ENCODE data around the gene MAD2L2. TPM values are rescaled to one million over a fixed set of nuclear protein-coding genes. Genes with fewer than 3 reads are reported as not detected.

MAD2L2 gene
- total RNA-seq, 1 donor from 2014 or later = 23.0 TPM

GRCh38 chr1:11682799-11683198 lies 1.9 kb upstream of the MAD2L2 start:
- DNase-seq (ENCODE audit: low read depth in 2 of 2) = no peak

GRCh38 chr1:11682287-11682771 lies 1.4 kb upstream of the MAD2L2 start:
- no peak for DNase-seq (ENCODE audit: low read depth in 2 of 2)

GRCh38 chr1:11680270-11681070 lies 478 bp downstream of the MAD2L2 start:
- no peak for DNase-seq (ENCODE audit: low read depth in 2 of 2)

- no peak for DNase-seq (ENCODE audit: low read depth in 2 of 2)
Measured at GRCh38 chr1:11678442-11678841, 2.5 kb downstream of the MAD2L2 start.

DNA sequence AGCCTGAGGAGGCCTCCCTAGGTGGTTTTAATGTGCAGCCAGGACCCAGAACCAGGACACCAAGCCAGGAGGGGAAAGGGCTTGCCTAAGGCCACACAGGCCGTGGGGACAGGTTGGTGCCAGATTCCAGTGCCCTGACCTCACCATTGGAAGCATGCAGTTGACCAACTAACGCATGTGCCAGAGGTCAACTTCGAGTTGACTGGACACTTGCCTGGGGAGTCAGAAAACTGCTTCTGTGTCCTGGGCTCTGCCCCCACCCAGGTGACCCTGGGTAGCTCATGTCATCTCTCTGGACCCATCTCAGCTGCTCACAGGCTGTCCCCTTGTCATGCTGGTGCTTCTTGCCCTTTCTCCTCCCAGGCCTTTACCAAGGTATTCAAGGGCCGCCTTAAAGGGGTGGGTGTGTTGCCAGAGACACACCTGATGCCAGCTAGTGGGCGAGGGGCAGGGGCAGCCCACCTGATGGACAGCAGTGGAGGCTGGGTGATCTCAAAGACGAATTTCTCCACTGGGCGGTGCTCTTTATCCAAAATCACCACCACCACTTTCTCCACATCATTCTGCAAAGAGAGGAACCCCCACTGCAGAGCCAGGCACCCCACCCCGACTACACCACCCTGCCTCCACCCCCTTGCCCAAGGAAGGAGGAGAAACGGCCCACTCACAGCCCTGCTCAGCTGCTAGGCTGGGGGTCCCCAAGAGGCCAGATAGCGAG lies 4.4 kb downstream of the MAD2L2 start:
- no peak for DNase-seq (ENCODE audit: low read depth in 2 of 2)

DNA sequence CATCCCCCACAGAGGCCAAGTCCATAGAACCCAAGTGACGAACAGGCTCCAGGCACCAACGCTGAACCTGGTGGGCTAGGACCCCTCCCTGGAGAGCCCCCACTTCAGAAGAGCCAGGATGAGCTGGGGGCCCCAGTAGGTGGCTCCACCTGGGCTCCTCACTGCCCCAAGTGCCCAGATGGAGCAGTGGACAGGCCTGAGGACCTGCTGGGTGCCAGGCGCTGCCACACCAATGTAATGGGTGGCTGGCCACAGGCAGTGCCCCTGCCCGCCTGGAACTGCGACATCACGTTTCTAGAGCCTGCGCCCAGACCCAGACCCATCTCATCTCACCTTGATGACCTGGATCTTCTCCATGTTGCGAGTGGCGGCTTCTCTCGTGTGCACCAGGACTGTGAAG lies 5.6 kb downstream of the MAD2L2 start:
- no peak for DNase-seq (ENCODE audit: low read depth in 2 of 2)

GRCh38 chr1:11674488-11674887 lies 6.5 kb downstream of the MAD2L2 start:
- no peak for DNase-seq (ENCODE audit: low read depth in 2 of 2)

GRCh38 chr1:11673089-11673769 lies 7.7 kb downstream of the MAD2L2 start:
- no peak for DNase-seq (ENCODE audit: low read depth in 2 of 2)

- DNase-seq (ENCODE audit: low read depth in 2 of 2) = no peak
Measured at GRCh38 chr1:11671544-11672286, 9.2 kb downstream of the MAD2L2 start.

GRCh38 chr1:11671205-11671543 lies 9.8 kb downstream of the MAD2L2 start:
- no peak for DNase-seq (ENCODE audit: low read depth in 2 of 2)

- no peak for DNase-seq (ENCODE audit: low read depth in 2 of 2)
Measured at GRCh38 chr1:11670747-11671146, 10.2 kb downstream of the MAD2L2 start.

DNA sequence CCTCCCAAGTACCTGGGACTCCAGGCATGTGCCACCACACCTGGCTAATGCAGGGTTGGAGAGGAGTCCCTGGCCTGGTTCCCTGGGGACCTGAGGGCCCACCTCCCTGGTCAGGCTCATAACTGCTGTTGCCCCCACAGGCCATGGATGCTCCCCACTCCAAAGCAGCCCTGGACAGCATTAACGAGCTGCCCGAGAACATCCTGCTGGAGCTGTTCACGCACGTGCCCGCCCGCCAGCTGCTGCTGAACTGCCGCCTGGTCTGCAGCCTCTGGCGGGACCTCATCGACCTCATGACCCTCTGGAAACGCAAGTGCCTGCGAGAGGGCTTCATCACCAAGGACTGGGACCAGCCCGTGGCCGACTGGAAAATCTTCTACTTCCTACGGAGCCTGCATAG lies 12.4 kb downstream of the MAD2L2 start:
- DNase-seq (ENCODE audit: low read depth in 2 of 2) = no peak

DNA sequence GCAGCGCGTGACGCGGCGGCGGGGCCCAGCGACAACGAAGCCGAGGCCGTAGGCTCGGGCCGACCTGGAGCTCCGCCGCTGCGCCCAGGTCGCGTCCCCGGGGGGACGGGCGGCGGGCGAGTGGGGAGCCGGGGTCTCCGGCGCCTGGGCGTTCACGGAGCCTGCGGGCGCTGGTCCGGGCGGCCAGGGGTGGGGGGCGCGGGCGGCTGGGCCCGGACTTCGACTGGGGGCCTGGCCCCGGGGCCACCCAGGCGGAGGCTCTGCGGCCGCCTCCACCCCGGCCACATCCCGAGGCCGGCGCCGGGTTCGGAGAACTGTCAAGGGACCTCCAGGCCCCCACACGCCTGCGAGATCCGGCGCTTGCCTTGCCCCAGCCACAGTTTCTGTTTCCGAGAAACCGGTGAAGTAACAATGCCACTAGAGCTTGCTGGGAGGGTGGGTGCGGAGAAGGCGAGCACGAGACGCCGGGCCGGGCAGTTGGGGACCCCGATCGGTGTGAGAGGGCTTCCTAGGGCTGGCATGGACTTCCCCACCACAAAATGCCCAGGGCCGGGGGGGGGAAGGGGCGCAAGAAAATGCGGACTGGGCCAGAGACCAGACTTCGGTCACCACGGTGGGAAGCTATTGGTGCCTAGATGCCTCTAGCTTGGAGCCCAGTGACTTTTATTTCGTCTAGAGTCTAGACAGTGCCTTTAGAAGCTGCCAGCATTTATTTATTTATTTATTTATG lies 16.4 kb downstream of the MAD2L2 start:
- peak in 1 of 2 donors; percentile 16 for DNase-seq (ENCODE audit: low read depth in 2 of 2)

GRCh38 chr1:11661103-11661502 lies 19.8 kb downstream of the MAD2L2 start:
- DNase-seq (ENCODE audit: low read depth in 2 of 2) = no peak

DNA sequence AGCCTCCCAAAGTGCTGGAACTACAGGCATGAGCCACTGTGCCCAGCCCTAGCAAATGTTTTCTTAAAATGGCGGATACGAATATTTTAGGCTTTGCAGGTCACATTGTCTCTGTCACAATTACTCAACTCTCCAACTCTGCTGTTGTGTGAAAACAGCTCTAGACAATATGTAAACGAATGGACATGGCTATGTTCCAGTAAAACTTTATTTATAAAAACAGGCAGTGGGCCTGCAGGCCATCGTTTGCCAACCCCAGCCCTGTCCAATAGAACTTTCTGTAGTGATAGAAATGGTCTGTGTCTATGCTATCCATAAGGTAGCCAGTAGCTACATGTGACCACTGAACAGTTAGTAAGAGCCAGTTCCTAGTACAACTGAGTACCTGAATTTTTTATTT lies 21.2 kb downstream of the MAD2L2 start:
- DNase-seq (ENCODE audit: low read depth in 2 of 2) = no peak

- no peak for DNase-seq (ENCODE audit: low read depth in 2 of 2)
Measured at GRCh38 chr1:11658542-11658941, 22.4 kb downstream of the MAD2L2 start.

DNA sequence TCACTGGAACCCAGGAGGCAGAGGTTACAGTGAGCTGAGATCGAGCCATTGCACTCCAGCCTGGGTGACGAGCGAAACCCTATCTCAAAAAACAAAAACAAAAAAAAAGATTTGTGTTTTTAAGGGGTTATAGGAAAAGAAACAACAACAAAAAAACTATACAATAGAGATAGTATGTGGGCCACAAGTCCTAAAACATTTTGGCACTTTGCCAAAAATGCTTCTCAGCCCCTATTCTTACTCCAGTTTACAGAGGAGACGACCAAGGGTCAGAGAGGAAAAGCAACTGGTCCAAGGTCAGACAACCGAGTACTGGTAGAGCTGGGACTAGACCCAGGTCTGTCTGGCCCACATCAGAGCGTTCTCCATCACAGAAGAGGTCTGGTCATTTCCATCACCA lies 23.3 kb downstream of the MAD2L2 start:
- DNase-seq (ENCODE audit: low read depth in 2 of 2) = no peak

GRCh38 chr1:11654939-11655808 lies 25.8 kb downstream of the MAD2L2 start:
- no peak for DNase-seq (ENCODE audit: low read depth in 2 of 2)

DNA sequence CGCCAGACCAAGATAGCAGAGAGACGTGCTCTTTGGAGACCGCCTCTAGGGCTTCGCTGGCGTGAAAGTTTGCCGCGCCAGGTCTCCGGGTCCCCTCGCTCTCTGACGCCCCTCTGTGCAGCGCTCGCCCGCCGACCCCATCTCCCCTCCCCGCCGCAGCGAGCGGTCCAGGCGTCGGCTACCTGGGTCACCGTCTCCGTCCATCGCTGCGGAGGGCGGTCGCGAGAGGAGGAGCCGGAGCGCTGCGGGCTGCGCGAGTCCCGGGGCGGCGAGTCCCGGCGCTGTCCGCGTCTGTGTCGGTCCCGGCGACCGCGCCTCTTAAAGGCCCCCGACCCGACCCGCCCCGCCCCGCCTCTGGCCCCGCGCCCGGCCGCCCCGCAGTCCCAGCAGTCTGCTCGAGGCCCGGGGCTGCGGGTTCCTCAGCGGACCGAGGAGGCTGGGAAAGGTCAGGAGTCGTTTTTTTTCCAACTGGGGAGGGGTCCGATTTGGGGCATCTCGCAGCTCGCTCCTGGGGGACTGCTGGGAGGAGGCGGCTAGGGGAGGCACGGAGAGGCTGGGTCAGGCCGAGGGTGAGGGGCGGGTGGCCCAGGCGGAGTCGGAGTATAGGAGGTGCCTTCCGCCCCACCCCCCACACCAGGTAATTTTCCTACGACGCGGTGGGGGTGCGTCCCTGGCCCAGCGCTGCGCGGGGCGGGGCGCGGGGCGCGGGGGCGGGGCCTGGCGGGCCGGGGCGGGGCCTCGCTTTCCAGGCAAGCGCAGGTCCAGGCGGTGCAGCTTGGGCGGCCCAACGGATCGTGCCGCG lies 26.6 kb downstream of the MAD2L2 start, which contains the start of the genes FBXO2 and FBXO44:
TSS of gene FBXO2 (minus strand) at position 293 of the 802 bp plus-strand sequence. CDS start at position 204, 89 bp downstream.
TSS of gene FBXO44 (plus strand) at position 741 of the 802 bp plus-strand sequence. CDS start 959 bp downstream, outside the sequence.
- DNase-seq (ENCODE audit: low read depth in 2 of 2) = peak in 1 of 2 donors; percentile 60
